NCI-H1694 treated with DMSO at 0.1 percent for 48 hours (cell line): Measurements from ENCODE around the gene UGT1A4.
"Not testable (repeated sequence)": the region's sequence is repeated elsewhere in the genome, so short reads cannot be mapped to it uniquely, and the experiment has no call there.

Experiments used
- DNase-seq: peaks from one replicate; lab custom pipeline; 2025; lab: John Stamatoyannopoulos, UW

UGT1A4 gene

GRCh38 chr2:233750689-233751088 is 32.2 kb downstream of the UGT1A4 start:
- not testable (repeated sequence) for DNase-seq

GRCh38 chr2:233751212-233752009 is 32.9 kb downstream of the UGT1A4 start:
- not testable (repeated sequence) for DNase-seq

- DNase-seq = no peak
Measured at GRCh38 chr2:233754872-233755611, 36.5 kb downstream of the UGT1A4 start.

DNA sequence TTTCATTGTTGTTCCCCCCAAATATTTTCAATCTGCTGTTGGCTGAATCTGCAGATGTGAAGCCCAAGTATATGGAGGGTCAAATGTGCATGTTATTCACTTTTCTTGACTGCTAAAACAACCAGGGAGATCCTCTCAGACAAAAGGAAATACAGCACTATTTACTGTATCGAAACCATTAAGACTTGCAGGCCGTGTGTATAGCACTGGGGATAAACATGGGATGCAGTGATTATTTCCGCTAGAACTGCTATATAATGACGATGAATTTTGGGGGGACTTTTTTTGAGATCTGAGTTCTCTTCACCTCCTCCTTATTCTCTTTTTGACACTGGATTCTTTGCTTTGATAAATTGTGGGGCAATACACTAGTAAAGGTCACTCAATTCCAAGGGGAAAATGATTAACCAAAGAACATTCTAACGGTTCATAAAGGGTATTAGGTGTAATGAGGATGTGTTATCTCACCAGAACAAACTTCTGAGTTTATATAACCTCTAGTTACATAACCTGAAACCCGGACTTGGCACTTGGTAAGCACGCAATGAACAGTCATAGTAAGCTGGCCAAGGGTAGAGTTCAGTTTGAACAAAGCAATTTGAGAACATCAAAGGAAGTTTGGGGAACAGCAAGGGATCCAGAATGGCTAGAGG is 38.0 kb downstream of the UGT1A4 start:
- DNase-seq = no peak

DNA sequence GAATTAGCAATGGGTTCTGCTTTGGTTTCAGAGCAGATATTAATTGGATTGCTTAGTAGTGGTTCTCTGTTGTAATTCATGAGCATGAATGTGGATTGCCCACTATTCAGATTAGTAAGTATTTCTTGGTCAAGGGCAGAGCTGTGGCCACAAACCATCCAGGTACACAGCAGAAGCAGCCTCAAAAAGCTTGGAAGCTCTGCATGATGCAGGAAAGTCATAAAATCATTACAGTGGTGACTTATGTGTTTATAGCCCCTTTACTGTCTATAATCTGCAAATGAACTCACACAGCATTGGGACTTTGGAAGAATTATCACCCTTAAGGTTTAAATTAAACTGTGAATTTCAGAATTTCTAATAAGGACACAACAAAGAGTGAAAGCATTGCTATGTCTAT is 39.6 kb downstream of the UGT1A4 start:
- no peak for DNase-seq

DNA sequence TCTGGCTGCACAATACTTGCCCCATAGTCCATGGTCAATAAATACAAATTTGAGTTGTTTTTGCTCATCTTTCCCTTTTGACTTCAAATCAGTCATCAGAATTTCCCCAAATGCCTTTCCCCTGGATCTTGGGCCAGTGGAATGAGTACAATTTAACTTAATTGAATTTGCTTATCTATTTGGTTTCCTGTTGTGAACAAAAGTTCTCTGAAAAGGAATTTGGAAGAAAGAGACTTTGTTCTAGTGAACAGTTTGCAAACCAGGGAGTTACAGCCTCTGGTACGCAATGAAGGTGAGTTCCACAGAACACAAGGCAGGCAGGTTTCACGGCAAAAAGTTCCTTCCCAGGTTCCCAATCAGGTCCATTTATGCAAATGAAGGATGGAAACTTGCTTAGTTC is 40.3 kb downstream of the UGT1A4 start:
- no peak for DNase-seq

GRCh38 chr2:233760043-233760442 is 41.5 kb downstream of the UGT1A4 start, which contains the start of gene UGT1A1:
UGT1A1 (plus strand) TSS chr2:233760270; CDS start chr2:233760288, 18 bp downstream.
- no peak for DNase-seq

DNA sequence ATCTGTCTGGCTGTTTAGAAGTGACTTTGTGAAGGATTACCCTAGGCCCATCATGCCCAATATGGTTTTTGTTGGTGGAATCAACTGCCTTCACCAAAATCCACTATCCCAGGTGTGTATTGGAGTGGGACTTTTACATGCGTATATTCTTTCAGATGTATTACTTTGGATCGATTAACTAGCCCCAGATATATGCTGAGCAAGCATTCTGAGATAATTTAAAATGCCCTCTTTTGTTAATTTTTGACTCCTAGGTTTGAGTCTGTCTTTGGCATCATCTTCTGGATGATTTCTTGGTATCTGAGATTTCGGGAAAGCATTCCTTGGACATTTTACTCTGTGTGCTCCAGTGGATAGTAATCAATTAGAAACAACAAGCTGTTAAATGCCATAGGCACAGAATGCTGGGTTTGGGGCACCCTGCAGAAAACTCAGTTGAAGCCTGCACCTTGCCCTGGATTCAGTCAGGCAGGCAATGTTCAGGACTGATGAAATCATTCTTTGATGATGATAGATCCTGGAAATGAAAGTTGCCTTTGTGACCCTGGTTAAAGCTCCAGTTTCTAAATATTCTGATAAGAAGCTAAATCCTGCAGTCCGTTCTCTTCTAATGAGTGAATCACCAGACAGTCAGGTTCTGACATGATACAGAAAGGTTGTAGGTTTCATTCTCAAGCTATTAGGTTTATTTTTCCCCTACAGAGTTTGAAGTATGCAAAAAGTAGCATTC is 42.7 kb downstream of the UGT1A4 start:
- DNase-seq = no peak

DNA sequence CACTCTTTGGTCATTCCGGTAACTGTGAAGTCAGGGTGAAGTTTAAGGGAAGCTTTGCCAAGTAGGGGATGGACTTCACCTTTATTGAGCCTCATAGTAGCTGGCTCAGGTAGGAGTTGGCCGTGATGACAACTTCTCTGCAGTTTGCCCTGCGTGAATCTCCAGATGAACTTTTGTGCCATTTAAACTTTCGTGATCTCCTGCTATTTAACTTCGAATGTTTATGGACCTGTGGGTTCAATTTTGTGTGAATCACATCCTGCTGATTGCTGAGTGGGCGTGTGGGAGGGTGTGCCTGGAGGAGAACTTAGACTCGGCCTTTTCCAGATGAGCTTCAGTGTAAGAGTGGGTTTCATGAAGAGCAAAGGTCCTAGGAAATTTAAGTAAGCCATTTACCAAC is 45.7 kb downstream of the UGT1A4 start:
- no peak for DNase-seq

- no peak for DNase-seq
Measured at GRCh38 chr2:233764761-233765160, 46.2 kb downstream of the UGT1A4 start.

DNA sequence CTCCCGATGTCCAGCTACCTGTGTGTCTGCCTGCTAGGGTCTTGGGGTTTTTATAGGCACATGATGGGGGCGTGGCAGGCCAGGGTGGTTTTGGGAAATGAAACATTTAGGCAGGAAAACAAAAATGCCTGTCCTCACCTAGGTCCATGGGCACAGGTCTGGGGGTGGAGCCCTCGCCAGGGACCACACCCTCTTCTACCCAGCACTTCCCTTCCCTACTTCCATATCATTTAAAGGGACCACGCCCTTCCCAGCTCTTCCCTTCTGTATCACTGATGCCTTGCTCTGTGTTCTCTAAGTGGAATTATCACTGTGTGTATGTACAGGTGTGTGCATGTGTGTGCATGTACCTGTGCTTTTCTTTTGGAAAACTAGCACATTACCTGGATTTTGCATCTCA is 47.9 kb downstream of the UGT1A4 start:
- no peak for DNase-seq

- DNase-seq = no peak
Measured at GRCh38 chr2:233768076-233768475, 49.5 kb downstream of the UGT1A4 start.

DNA sequence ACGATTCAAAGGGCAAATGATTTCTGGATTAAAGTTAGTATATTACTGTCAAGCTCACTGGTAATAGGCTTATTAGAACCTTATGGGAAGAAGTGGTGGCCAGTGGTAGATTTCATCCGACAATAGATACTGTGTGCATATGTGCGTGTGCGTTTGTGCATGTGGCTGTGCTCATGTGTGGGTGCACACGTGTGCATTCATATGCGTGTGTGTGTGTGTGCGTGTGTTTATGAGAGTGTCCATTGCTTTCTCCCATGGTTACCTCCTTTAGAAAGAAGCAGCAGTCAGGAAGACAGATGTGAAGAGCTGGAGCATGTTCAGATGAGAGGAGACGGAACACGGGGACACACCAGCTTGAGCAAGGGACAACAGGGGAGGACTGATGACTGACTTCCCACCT is 50.7 kb downstream of the UGT1A4 start:
- no peak for DNase-seq

- DNase-seq = no peak
Measured at GRCh38 chr2:233772153-233772552, 53.6 kb downstream of the UGT1A4 start.

DNA sequence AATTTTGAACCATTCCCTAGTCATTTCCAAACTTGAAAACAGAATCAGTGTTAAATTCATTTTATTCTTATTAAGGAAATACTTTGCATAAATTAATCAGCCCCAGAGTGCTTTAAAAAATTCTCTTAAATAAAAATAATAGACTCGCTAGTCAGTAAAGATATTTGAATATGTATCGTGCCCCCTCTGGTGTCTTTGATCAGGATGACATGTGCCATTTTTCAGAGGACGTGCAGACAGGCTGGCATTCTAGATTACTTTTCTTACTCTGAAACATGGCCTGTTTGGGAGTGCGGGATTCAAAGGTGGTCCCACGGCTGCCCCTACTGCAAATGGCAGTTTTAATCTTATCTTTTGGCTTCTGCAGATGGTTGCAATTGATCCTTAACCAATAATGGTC is 54.0 kb downstream of the UGT1A4 start:
- no peak for DNase-seq

DNA sequence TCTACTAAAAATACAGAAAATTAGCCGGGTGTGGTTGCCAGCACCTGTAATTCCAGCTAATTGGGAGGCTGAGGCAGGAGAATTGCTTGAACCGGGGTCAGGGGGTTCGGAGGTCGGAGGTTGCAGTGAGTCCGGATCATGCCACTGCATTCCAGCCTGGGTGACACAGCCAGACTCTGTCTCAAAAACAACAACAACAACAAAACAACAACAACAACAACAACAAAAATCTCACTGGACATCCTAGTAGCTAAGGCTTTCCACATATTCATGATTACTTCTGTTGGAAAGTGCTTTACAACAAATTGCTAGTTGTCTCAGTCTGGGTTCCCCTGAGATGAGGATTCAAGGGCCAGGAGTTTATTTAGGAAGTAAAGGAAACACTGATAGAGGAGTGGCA is 55.3 kb downstream of the UGT1A4 start:
- DNase-seq = no peak

DNA sequence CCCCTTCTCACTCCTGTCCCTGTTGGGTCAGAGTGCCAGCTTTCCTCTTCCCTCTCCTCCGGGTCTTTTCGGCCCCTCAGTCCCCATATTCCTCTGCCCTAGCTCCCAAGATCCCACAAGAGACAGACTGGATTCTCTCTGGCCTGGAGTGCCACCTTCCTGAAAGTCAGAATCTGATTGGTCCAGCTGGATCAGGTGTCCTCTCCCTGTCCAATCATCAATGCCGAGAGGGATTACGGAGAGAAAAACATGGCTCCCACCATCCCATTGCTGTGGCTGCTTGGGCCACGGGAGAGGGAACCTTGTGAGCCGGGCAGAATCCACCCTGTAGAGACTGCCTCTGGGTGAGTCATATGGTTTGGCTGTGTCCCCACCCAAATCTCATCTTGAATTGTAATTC is 56.9 kb downstream of the UGT1A4 start:
- no peak for DNase-seq

GRCh38 chr2:233778030-233778429 is 59.5 kb downstream of the UGT1A4 start, which contains the start of gene MROH2A:
MROH2A (plus strand) TSS chr2:233778330; CDS start chr2:233779359, 1,029 bp downstream.
- DNase-seq = no peak

DNA sequence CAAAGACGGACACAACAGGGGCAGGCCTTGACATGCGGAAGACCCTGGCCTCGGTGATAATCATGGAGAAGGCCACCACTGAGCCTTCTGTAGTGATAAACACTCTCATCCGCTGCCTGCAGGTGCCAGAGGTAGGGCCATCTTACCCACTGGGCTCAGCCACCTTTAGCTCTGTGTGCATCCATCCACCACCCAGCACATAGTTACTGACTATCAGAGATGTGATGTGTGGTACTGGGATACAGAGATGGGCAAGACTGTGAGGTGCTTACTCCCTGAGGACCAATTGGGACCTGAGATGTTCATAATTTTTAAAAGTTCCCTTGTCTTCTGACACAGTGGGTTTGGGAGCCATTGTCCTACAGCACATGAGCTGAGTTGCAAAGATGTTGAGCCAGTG is 61.2 kb downstream of the UGT1A4 start:
- DNase-seq = no peak

GRCh38 chr2:233780771-233781170 is 62.2 kb downstream of the UGT1A4 start:
- no peak for DNase-seq

GRCh38 chr2:233789554-233789953 is 71.0 kb downstream of the UGT1A4 start:
- DNase-seq = no peak
